Epithelial cell of esophagus (primary cell): ENCODE results near the gene EIF2AK3.
A peak's percentile ranks its signal among the peaks of the same experiment; 100 is the strongest.

Source experiments
- DNase-seq: peaks from one replicate; pipeline ENCODE4 v3.0.0; 2010; ENCODE audit warnings: low read depth
- H3K4me3 ChIP-seq: 2 replicates; pipeline ENCODE4 v1.5.1; 2011; ENCODE audit warnings: mild to moderate bottlenecking, low read length, control low read depth
- TF ChIP-seq, protein P1 (sequence below): IDR thresholded peaks from 2 replicates; pipeline ENCODE4 v1.5.1; 2011; ENCODE audit warnings: low read depth, mild to moderate bottlenecking, low read length, control low read depth, inconsistent platforms; ENCODE audit not compliant: insufficient read depth; ENCODE audit errors: missing control alignments

Gene EIF2AK3

DNA sequence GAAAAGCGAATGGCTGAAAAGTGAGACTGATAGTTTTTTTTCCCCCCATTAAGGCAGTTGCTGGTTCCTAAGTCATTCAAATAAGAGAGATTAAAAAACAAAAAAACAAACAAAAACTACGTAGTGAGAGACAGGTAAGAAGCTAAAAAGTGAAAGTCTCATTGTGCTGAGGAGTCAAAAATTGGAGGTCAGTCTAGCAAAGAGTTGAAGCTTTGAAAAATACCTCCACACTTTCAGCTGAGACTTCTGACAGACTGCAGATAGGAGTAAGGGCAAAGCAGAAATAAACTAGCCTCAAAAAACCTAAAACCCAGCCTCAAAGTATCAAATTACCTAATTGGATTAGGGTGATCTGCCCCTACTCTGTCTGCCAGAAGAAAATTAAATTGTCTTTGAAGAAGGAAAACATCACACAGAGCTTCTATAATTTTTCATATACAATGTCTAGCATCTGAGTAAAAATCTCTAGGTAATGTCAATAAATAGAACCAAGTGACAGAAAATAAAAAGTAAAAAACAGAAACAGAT lies 10.9 kb upstream of the EIF2AK3 start:
- TF ChIP-seq, protein P1, sequence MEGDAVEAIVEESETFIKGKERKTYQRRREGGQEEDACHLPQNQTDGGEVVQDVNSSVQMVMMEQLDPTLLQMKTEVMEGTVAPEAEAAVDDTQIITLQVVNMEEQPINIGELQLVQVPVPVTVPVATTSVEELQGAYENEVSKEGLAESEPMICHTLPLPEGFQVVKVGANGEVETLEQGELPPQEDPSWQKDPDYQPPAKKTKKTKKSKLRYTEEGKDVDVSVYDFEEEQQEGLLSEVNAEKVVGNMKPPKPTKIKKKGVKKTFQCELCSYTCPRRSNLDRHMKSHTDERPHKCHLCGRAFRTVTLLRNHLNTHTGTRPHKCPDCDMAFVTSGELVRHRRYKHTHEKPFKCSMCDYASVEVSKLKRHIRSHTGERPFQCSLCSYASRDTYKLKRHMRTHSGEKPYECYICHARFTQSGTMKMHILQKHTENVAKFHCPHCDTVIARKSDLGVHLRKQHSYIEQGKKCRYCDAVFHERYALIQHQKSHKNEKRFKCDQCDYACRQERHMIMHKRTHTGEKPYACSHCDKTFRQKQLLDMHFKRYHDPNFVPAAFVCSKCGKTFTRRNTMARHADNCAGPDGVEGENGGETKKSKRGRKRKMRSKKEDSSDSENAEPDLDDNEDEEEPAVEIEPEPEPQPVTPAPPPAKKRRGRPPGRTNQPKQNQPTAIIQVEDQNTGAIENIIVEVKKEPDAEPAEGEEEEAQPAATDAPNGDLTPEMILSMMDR: no peak
- DNase-seq: no peak
- no peak overlapping the region for H3K4me3 ChIP-seq

DNA sequence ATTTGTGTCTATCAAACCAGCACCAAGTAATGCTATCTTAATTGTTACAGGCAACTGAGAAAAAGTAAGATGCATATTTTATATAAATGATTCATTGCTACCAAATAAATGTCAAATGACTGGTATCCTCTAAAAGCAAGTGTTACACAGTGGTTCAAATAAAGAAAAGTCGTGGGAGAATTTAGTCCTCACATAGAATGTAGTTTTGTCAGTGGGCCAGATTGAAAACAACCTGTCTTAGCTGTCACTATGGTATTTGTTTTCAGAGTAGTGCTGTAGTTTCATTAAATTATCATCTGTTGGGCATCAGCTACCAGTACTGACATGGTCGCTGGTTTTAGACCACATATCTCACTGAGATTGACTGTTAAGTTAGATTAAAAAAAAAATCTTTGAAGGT lies 10.2 kb upstream of the EIF2AK3 start:
- no peak overlapping the region for H3K4me3 ChIP-seq
- TF ChIP-seq, protein P1: no peak
- no peak for DNase-seq

DNA sequence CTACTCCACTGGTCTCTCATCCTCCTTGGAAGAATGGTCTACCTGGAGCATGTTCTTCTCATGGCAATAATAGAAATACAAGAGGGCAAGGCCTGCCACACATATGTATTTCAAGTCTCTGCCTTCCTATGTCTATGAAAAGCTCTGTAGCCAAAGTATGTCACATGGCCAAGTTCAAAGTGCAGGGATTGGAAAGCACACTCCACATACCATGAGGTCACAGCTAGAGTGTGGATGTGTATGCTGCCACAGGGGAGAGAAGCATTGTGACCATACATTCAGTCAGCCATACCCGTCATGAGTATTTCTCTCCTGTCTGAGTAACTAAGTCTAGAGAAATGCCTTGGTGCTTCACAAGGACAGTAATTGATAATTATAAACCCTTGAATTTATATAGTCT lies 8.8 kb upstream of the EIF2AK3 start:
- TF ChIP-seq, protein P1: no peak
- H3K4me3 ChIP-seq: no peak overlapping the region
- DNase-seq: no peak

DNA sequence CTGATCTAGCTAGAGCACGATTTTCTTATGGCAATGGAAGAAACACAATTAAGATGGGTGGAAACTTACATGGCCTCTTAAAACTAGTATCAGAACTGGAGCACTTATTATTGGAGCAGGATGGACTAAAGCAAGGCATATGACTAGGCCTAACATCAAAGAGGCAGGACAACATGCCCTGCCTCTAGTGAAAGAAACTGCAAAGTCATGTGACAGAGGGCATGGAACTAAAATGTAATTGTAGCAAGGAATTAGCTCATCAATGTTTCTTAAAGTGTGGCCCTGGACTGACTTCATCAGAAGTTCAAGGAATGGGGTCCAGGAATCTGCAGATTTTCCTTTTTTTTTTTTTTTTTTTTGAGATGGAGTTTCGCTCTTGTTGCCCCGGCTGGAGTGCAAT lies 5.3 kb upstream of the EIF2AK3 start:
- no peak for DNase-seq
- TF ChIP-seq, protein P1: no peak

DNA sequence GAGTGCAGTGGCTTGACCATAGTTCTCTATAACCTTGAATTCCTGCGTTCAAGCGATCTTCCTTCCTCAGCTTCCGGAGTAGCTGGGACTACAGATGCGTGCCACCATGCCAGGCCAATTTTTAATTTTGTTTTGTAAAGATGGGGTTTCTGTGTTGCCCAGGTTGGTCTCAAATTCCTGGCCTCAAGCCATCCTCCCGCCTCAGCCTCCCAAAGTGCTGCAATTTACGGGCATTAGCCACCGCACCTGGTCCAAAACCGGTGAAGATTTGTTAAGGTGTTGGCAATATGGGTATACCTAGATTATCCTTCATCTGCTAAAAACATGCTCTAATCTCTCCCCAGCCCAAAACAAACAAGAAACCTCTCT lies 1.3 kb upstream of the EIF2AK3 start:
- peak overlapping the region; percentile 83 for H3K4me3 ChIP-seq
- DNase-seq: no peak
- TF ChIP-seq, protein P1: no peak

More for the DNA sequence above, 5.3 kb upstream of the EIF2AK3 start:
- H3K4me3 ChIP-seq: no peak overlapping the region

DNA sequence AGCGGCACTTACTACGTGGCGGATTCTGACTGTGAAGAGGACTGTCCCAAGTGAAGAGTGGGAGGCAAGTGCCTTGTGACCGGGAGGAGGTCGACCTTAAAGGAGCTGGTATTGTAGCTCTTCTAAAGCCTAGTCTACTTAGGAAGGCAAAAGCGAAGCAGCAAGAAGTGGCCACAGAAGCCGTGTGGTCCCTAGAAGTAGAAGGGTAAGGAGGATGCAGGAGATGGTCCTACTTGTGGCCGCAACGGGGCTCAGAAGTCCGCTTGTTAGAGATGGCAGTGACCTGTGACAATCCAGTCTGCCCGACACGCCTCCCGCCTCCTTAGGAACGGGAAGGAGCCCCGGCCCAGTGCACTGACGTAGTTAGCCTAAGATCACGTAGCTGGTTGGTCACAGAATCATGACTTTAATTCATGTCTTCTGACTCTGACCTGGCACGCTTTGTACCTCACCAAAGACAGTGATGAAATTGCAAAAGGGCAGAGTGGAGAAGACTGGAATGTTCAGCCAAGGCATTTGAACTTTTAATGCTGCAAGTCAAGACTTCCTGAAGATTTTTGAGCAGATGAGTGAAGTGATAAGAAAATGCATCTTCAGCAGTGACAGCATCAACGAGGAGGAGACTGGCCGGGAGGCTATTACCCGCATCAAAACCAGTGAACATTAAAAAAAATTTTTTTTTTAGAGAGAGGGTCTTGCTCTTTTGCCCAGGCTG lies 749 bp upstream of the EIF2AK3 start:
- TF ChIP-seq, protein P1: no peak
- DNase-seq: peak; percentile 90
- peak overlapping the region; percentile 83 for H3K4me3 ChIP-seq
